Stimulated activated naive CD4-positive, alpha-beta T cell (primary cell): ENCODE measurements around the gene GALNT2.

ENCODE experiments used
- DNase-seq, 6 experiments: peaks; one replicate each; lab custom pipeline; 2025; lab: John Stamatoyannopoulos, UW

GALNT2 gene

DNA sequence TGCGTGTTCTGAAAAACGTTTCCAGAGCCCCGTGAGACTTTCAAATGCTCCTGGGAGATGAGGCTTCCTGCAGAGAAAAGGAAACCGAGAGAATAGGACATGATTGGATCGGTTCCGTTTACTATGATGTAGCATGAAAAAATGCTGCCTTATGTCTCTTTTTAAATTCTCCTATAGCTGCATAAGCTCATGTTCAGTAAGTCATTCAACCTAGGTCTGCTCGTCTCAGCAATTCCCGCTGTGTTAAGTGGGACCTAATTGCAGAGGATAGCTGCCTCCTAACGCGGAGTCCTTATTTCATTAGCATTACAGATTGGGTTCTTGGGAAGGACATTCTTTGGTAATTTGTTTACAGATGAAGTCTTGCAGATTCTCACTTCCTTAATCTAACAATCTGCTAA lies 165.3 kb downstream of the GALNT2 start:
- no peak for DNase-seq

- DNase-seq: no peak
Observed at GRCh38 chr1:230233786-230234185, 166.7 kb downstream of the GALNT2 start.

DNA sequence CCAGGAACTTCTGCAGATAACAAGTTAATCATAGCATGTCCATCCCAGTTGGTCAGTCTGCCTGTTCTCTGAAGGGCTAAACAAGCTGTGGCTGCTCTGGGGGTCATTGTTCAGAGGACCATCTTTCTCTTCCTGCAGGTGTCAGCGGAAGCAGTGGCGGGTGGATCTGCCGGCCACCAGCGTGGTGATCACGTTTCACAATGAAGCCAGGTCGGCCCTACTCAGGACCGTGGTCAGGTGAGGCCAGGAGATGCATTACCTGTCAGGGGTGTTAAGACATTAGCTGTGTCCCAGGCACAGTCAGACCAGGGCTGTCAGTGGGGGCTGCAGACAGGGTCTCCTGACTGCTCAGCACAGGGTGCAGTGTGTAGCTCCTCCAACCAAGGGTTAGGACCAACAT lies 168.8 kb downstream of the GALNT2 start:
- no peak for DNase-seq

DNA sequence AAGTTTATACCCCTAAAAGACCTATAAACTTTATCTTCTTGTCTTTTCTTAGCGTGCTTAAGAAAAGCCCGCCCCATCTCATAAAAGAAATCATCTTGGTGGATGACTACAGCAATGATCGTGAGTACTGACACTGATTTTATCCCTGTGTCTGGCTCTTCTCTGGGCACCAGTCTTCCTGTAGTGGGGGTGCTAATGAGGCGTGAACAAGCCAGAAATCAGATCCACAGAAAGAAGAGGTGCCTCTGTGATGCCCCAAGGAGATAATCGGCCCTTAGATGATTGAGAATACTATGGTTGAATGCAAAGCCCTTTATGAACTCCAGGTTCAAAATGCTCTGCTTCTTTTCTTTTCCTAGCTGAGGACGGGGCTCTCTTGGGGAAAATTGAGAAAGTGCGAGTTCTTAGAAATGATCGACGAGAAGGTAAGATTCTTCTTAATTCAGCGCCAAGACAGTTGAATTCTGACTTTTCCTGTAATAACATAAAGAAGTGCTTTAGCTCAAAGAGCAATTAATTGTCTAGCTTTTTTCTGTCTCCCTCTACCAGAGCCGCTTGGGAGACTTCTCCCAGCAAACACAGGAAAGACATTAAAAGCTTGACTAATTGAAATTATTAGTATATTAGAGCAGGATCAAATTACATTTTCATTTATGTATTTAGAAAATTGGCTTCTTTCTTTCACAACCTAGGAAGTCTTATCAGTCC lies 169.4 kb downstream of the GALNT2 start:
- DNase-seq: no peak

- no peak for DNase-seq
Observed at GRCh38 chr1:230237009-230237370, 170.0 kb downstream of the GALNT2 start.

GRCh38 chr1:230237805-230238204 lies 170.8 kb downstream of the GALNT2 start:
- no peak for DNase-seq

- DNase-seq: no peak
Observed at GRCh38 chr1:230240446-230241086, 173.5 kb downstream of the GALNT2 start.

GRCh38 chr1:230242326-230242725 lies 175.3 kb downstream of the GALNT2 start:
- DNase-seq: no peak

GRCh38 chr1:230243146-230243545 lies 176.1 kb downstream of the GALNT2 start:
- DNase-seq: no peak

GRCh38 chr1:230243583-230244353 lies 176.7 kb downstream of the GALNT2 start:
- no peak for DNase-seq

DNA sequence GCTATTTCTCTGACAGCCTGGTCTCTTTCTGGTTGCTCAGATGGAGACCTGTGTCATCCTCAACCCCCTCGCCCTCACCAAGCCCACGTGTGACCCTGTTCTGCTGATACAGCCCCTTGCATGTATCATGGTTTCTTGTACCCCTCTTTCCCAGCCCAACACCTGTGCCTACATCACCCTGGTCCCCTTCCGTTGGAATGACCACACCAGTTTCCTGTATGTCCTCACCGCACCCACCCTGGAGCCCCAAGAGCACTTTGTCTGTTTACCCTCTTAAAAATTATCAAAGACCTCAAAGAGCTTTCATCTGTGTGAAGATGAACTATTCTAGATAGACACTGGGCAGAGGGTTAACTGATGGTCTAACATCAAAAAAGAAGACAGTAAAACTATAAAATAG lies 179.5 kb downstream of the GALNT2 start:
- DNase-seq: no peak

GRCh38 chr1:230248016-230248888 lies 181.2 kb downstream of the GALNT2 start:
- DNase-seq: no peak

- no peak for DNase-seq
Observed at GRCh38 chr1:230248889-230249270, 181.8 kb downstream of the GALNT2 start.

DNA sequence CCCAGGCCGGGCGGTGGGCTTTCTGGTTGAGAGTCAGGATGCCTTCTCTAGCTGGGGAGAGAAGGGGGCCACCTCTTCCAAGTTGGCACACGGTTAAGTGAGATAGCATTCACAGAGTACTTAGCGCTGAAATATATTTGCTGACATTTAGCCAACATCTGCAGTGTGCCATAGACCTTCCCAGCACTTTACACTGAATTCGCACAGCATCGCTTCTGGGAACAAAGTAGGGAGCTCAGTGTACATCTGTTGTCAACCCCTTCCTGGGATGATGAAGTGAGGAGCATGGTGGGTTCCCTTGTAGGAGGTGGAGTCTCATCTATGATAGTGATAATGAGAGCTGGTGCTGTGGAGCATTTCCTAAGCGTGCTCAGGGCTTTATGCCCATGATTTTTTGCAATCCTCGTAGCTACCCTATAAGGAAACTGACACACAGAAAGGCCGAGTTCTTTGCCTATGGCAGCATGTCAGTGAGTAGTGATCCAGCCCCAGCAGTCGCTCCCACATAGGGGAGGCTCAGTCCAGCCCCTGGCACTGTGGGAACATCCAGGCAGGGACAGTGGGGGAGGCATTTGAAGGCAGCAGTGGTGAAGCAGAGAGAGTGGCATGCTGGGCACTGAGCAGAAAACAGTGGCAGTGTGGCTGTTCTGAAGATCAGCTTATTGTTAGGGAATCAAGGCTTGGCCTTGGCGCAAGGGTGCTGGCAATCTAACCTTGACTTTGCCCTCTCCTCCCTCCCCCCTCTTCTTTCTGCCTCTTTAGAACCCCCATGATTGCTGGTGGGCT lies 182.8 kb downstream of the GALNT2 start:
- DNase-seq: no peak

DNA sequence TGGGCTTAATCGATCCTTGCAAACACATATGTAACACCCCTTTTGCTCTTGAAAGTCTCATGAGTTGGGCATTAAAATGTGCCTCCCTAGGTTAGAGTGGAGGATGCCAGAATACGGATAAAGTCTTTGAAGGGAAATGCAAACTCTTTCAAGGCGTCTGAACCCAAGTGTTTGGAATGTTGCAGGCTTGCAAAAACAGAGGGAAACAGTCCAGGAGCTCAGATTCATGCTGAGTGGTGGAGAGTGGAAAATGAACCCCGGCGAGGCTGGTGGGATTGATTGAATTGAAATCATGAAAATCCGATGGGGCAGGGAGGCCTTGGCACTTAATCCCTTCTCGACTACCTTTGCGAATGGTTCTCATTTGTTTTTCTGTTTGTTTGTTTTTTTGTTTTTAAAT lies 183.6 kb downstream of the GALNT2 start:
- no peak for DNase-seq

DNA sequence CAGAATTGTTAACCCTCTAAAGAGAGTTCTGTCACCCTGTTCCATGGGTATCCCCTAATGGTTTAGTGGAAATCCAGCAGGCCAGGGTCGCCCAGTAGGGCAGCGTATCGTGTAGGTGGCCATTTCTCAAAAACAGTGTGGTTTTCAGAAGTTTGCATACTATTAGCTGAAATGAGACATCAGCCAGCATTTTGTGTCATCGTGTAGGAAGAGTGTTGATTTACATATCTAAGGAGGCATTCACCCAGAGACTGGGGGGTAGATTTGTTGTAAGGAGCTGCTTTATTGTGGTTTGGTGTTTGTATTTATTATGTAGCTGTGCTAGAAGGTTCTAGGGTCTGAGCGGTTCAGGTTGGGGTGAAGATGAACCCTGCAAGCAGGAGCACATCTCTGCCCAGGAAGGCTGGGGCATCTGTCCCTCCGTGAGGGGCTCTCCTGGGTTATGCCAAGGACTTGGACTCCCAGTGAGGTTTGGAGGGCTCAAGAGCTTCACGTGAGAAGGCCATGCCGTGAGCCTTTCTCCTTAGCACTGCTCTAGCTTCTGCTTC lies 184.7 kb downstream of the GALNT2 start:
- no peak for DNase-seq

DNA sequence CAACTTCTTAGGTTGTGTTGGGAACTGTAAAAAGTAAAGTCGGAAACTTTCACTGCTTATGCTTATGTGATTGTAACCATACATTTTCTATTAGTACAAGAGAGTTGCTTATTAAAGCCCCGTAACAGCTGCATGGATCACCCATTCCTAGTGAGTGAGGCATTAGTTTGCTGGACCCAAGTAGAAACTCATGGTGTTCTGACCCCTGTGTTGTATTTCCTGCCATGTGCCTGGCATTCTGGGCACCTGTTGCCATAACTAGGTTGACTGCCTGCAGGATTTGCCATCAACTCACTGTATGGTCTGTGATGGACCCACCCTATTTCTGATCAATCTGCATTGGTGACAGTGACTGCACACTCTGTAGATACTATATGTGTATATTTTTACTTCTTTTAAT lies 186.1 kb downstream of the GALNT2 start:
- no peak for DNase-seq

GRCh38 chr1:230254265-230254664 lies 187.2 kb downstream of the GALNT2 start:
- no peak for DNase-seq

DNA sequence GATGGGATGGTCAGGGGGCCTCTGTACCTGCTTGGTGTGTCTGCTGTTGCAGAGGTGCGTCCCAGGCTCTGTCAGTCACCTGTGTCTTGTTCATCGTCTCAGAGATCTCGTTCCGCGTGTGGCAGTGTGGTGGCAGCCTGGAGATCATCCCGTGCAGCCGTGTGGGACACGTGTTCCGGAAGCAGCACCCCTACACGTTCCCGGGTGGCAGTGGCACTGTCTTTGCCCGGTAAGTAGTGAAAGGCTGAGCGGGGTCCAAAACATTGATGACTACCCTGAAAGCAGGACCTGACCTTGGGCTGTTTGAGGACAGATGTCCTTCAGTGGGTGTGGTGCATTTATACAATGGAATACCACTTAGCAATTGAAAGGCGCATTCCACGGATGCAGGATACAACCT lies 188.1 kb downstream of the GALNT2 start:
- DNase-seq: no peak

- DNase-seq: no peak
Observed at GRCh38 chr1:230255991-230256390, 189.0 kb downstream of the GALNT2 start.

DNA sequence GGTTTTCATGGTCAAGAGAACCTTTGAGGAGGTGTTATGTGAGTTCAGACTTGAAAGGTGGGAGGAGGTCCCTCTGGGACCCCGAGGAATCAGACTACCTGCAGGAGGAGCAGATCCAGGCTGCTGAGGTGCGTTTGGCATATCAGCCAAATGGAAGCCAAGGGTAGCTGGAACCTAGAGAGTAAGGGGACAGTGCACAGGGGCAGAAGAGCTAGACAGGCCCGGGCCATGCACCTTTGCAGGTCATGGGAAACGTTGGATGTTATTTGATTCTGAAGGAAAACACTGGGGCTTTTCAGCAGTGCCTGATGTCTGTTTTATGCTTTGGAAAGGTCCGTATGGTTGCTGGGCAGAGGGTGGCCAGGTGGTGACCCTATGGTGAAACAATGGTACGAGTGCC lies 189.9 kb downstream of the GALNT2 start:
- no peak for DNase-seq
